ENCODE data around the gene GALNT17.
"Not testable (repeated sequence)": the region's sequence is repeated elsewhere in the genome, so short reads cannot be mapped to it uniquely, and the experiment has no call there.

Gene GALNT17

DNA sequence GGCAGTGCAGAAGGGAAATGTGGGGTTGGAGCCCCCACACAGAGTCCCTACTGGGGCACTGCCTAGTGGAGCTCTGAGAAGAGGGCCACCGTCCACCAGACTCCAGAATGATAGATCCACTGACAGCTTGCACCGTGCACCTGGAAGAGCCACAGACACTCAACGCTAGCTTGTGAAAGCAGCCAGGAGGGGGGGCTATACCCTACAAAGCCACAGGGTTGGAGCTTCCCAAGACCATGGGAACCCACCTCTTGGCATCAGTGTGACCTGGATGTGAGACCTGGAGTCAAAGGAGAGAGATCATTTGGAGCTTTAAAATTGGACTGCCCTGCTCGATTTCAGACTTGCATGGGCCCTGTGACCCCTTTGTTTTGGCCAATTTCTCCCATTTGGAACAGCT, 80.5 kb downstream of the GALNT17 start:
- H2BK5ac ChIP-seq (ENCODE audit: low read depth, low read length, poor library complexity, severe bottlenecking); H3K27me3 ChIP-seq (ENCODE audit: control insufficient read depth in 1 of 2, insufficient read depth in 1 of 2, low read length in 2 of 2); H3K36me3 ChIP-seq (ENCODE audit: control insufficient read depth in 1 of 2, insufficient read depth in 2 of 2, low read depth in 1 of 2, low read length in 2 of 2); H3K9ac ChIP-seq (ENCODE audit: low read length); H3K9me3 ChIP-seq (ENCODE audit: control insufficient read depth, low read length); H2AK5ac ChIP-seq (ENCODE audit: low read length, severe bottlenecking); H3K4me2 ChIP-seq (ENCODE audit: low read length, poor library complexity, severe bottlenecking); H3K23ac ChIP-seq (ENCODE audit: low read length in 2 of 2); H2BK15ac ChIP-seq (ENCODE audit: low read depth, poor library complexity, severe bottlenecking); H2AFZ ChIP-seq (ENCODE audit: low read depth, low read length); H3K79me1 ChIP-seq (replicated peaks; ENCODE audit: low read length, poor library complexity, severe bottlenecking); H3K4ac ChIP-seq (ENCODE audit: low read depth in 1 of 2, low read length in 2 of 2); DNase-seq; H4K8ac ChIP-seq (ENCODE audit: low read length); H4K91ac ChIP-seq (ENCODE audit: low read length); H2BK120ac ChIP-seq (ENCODE audit: low read depth, low read length); H2BK12ac ChIP-seq (ENCODE audit: low read length in 2 of 2); H3K27ac ChIP-seq (ENCODE audit: low read length, poor library complexity, severe bottlenecking); H3K18ac ChIP-seq (ENCODE audit: low read depth in 1 of 2, low read length in 2 of 2); H3K4me3 ChIP-seq (ENCODE audit: insufficient read depth in 1 of 2, low read depth in 1 of 2, low read length in 2 of 2); H3K4me1 ChIP-seq (ENCODE audit: control insufficient read depth, insufficient read depth, low read depth, low read length); H3K14ac ChIP-seq (ENCODE audit: low read length in 2 of 2): not testable (repeated sequence)
- whole genome bisulfite sequencing: 83% methylated on average over 3 of the region's 4 CpGs

DNA sequence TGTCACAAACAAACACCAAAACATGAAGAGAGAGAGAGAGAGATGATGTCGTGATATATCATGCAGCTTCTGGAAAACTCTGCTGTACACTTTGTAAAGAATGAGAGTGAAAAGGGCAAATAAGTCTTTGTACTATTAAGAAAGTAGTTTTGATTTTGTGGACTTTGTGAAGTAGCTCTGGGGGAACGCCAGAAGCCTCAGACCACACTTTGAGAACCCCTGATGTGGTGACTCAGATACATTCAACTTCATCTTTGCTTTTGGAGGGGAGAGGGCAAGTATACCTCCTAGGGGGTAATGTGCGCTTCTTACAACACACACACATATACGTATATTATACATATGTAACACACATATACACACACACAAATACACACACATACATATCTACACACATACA, 84.3 kb downstream of the GALNT17 start:
- 75% methylated on average over 4 of the region's 4 CpGs for WGBS
- H3K9me3 ChIP-seq (ENCODE audit: control insufficient read depth, low read length): peaks cover 15% of the 10 kb centered on the region
- H3K4me1 ChIP-seq (ENCODE audit: control insufficient read depth, insufficient read depth, low read depth, low read length): no peaks in the 10 kb centered on the region
- no peak for DNase-seq
- H3K4me2 ChIP-seq (ENCODE audit: low read length, poor library complexity, severe bottlenecking): no peak overlapping the region
- H3K27ac ChIP-seq (ENCODE audit: low read length, poor library complexity, severe bottlenecking): no peak overlapping the region
- H2AK5ac ChIP-seq (ENCODE audit: low read length, severe bottlenecking): no peak overlapping the region
- no peak overlapping the region for H2BK5ac ChIP-seq (ENCODE audit: low read depth, low read length, poor library complexity, severe bottlenecking)
- no peak overlapping the region for H4K8ac ChIP-seq (ENCODE audit: low read length)
- H3K18ac ChIP-seq (ENCODE audit: low read depth in 1 of 2, low read length in 2 of 2): no peak overlapping the region
- no peak overlapping the region for H2AFZ ChIP-seq (ENCODE audit: low read depth, low read length)
- H3K23ac ChIP-seq (ENCODE audit: low read length in 2 of 2): no peak overlapping the region
- H3K14ac ChIP-seq (ENCODE audit: low read length in 2 of 2): no peak overlapping the region
- no peaks in the 10 kb centered on the region for H3K79me1 ChIP-seq (replicated peaks; ENCODE audit: low read length, poor library complexity, severe bottlenecking)
- no peak overlapping the region for H3K4ac ChIP-seq (ENCODE audit: low read depth in 1 of 2, low read length in 2 of 2)
- no peak overlapping the region for H2BK120ac ChIP-seq (ENCODE audit: low read depth, low read length)
- no peak overlapping the region for H3K4me3 ChIP-seq (ENCODE audit: insufficient read depth in 1 of 2, low read depth in 1 of 2, low read length in 2 of 2)
- H3K9ac ChIP-seq (ENCODE audit: low read length): no peak overlapping the region
- no peak overlapping the region for H4K91ac ChIP-seq (ENCODE audit: low read length)
- no peak overlapping the region for H2BK12ac ChIP-seq (ENCODE audit: low read length in 2 of 2)
- H2BK15ac ChIP-seq (ENCODE audit: low read depth, poor library complexity, severe bottlenecking): no peak overlapping the region
- no peaks in the 10 kb centered on the region for H3K36me3 ChIP-seq (ENCODE audit: control insufficient read depth in 1 of 2, insufficient read depth in 2 of 2, low read depth in 1 of 2, low read length in 2 of 2)
- no peaks in the 10 kb centered on the region for H3K27me3 ChIP-seq (ENCODE audit: control insufficient read depth in 1 of 2, insufficient read depth in 1 of 2, low read length in 2 of 2)

DNA sequence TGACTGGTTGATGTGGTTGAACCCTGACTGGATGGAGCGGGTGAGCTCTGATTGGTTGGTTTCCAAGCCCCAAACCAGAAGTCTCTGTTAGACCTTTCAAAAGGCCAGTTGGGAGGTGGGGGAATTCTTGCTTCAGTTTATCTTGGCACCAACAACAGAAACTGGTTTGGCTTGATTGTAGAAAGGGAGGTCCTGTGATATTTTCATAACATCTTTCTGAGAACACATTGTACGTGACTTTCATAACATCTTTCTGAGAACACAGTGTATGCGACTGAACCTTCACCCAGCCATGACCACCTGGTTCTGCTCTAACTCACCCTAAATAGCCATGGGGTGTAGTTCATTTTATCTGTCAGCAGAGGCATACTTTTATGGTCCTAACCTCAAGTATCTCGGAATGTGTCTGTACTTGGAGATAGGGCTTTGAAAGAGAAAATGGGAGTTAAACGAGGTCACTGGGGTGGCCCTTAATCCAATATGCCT, 88.3 kb downstream of the GALNT17 start:
- Histone ChIP-seq H2BK12ac (ENCODE audit: low read length in 2 of 2) (no peak overlapping the region), H4K91ac (ENCODE audit: low read length) (no peak overlapping the region), H3K4me1 (ENCODE audit: control insufficient read depth, insufficient read depth, low read depth, low read length) (no peaks in the 10 kb centered on the region), H3K23ac (ENCODE audit: low read length in 2 of 2) (no peak overlapping the region), H2BK15ac (ENCODE audit: low read depth, poor library complexity, severe bottlenecking) (no peak overlapping the region), H3K9me3 (ENCODE audit: control insufficient read depth, low read length) (peaks cover 12% of the 10 kb centered on the region), H2BK120ac (ENCODE audit: low read depth, low read length) (no peak overlapping the region), H3K4me2 (ENCODE audit: low read length, poor library complexity, severe bottlenecking) (no peak overlapping the region), H3K36me3 (ENCODE audit: control insufficient read depth in 1 of 2, insufficient read depth in 2 of 2, low read depth in 1 of 2, low read length in 2 of 2) (no peaks in the 10 kb centered on the region), H3K18ac (ENCODE audit: low read depth in 1 of 2, low read length in 2 of 2) (no peak overlapping the region), H3K4me3 (ENCODE audit: insufficient read depth in 1 of 2, low read depth in 1 of 2, low read length in 2 of 2) (no peak overlapping the region), H2AFZ (ENCODE audit: low read depth, low read length) (no peak overlapping the region), H3K79me1 (replicated peaks; ENCODE audit: low read length, poor library complexity, severe bottlenecking) (no peaks in the 10 kb centered on the region), H2BK5ac (ENCODE audit: low read depth, low read length, poor library complexity, severe bottlenecking) (no peak overlapping the region), H4K8ac (ENCODE audit: low read length) (no peak overlapping the region), H3K27me3 (ENCODE audit: control insufficient read depth in 1 of 2, insufficient read depth in 1 of 2, low read length in 2 of 2) (no peaks in the 10 kb centered on the region), H3K4ac (ENCODE audit: low read depth in 1 of 2, low read length in 2 of 2) (no peak overlapping the region), H3K27ac (ENCODE audit: low read length, poor library complexity, severe bottlenecking) (no peak overlapping the region), H2AK5ac (ENCODE audit: low read length, severe bottlenecking) (no peak overlapping the region), H3K14ac (ENCODE audit: low read length in 2 of 2) (no peak overlapping the region), H3K9ac (ENCODE audit: low read length) (no peak overlapping the region)
- 58% methylated on average over 5 of the region's 5 CpGs for WGBS
- no peak for DNase-seq

DNA sequence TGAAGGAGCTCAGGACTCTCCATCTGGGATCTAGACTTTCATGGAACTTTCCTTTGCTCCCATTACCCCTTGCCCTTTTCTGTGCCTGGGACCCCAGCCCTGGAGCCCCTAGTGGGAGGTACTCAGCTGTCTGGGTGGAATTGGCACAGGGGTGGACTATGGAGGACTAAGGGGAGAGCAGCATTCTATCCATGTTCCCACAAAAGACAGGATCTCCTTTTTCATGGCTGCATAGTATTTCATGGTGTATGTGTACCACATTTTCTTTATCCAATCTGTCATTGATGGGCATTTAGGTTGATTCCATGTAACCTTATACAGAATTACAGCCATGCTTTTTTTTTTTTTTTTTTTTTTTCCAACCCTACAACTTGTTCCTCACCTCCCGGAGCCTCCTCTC, 89.1 kb downstream of the GALNT17 start:
- no peak overlapping the region for H2AFZ ChIP-seq (ENCODE audit: low read depth, low read length)
- H3K4me2 ChIP-seq (ENCODE audit: low read length, poor library complexity, severe bottlenecking): no peak overlapping the region
- H3K4me1 ChIP-seq (ENCODE audit: control insufficient read depth, insufficient read depth, low read depth, low read length): no peaks in the 10 kb centered on the region
- H3K9me3 ChIP-seq (ENCODE audit: control insufficient read depth, low read length): peaks cover 12% of the 10 kb centered on the region
- no peak overlapping the region for H3K9ac ChIP-seq (ENCODE audit: low read length)
- H3K27me3 ChIP-seq (ENCODE audit: control insufficient read depth in 1 of 2, insufficient read depth in 1 of 2, low read length in 2 of 2): no peaks in the 10 kb centered on the region
- no peak overlapping the region for H2BK15ac ChIP-seq (ENCODE audit: low read depth, poor library complexity, severe bottlenecking)
- no peak overlapping the region for H3K18ac ChIP-seq (ENCODE audit: low read depth in 1 of 2, low read length in 2 of 2)
- no peak overlapping the region for H4K8ac ChIP-seq (ENCODE audit: low read length)
- no peak overlapping the region for H2BK12ac ChIP-seq (ENCODE audit: low read length in 2 of 2)
- H3K14ac ChIP-seq (ENCODE audit: low read length in 2 of 2): no peak overlapping the region
- H3K79me1 ChIP-seq (replicated peaks; ENCODE audit: low read length, poor library complexity, severe bottlenecking): no peaks in the 10 kb centered on the region
- no peak overlapping the region for H3K23ac ChIP-seq (ENCODE audit: low read length in 2 of 2)
- no peak overlapping the region for H2BK120ac ChIP-seq (ENCODE audit: low read depth, low read length)
- no peak overlapping the region for H3K27ac ChIP-seq (ENCODE audit: low read length, poor library complexity, severe bottlenecking)
- no peak overlapping the region for H3K4me3 ChIP-seq (ENCODE audit: insufficient read depth in 1 of 2, low read depth in 1 of 2, low read length in 2 of 2)
- no peak overlapping the region for H2BK5ac ChIP-seq (ENCODE audit: low read depth, low read length, poor library complexity, severe bottlenecking)
- H3K36me3 ChIP-seq (ENCODE audit: control insufficient read depth in 1 of 2, insufficient read depth in 2 of 2, low read depth in 1 of 2, low read length in 2 of 2): no peaks in the 10 kb centered on the region
- no peak for DNase-seq
- H4K91ac ChIP-seq (ENCODE audit: low read length): no peak overlapping the region
- 26% methylated on average over 1 of the region's 1 CpG for WGBS
- no peak overlapping the region for H2AK5ac ChIP-seq (ENCODE audit: low read length, severe bottlenecking)
- no peak overlapping the region for H3K4ac ChIP-seq (ENCODE audit: low read depth in 1 of 2, low read length in 2 of 2)
